ENCODE results near the gene FOXA3.

The FOXA3 gene

DNA sequence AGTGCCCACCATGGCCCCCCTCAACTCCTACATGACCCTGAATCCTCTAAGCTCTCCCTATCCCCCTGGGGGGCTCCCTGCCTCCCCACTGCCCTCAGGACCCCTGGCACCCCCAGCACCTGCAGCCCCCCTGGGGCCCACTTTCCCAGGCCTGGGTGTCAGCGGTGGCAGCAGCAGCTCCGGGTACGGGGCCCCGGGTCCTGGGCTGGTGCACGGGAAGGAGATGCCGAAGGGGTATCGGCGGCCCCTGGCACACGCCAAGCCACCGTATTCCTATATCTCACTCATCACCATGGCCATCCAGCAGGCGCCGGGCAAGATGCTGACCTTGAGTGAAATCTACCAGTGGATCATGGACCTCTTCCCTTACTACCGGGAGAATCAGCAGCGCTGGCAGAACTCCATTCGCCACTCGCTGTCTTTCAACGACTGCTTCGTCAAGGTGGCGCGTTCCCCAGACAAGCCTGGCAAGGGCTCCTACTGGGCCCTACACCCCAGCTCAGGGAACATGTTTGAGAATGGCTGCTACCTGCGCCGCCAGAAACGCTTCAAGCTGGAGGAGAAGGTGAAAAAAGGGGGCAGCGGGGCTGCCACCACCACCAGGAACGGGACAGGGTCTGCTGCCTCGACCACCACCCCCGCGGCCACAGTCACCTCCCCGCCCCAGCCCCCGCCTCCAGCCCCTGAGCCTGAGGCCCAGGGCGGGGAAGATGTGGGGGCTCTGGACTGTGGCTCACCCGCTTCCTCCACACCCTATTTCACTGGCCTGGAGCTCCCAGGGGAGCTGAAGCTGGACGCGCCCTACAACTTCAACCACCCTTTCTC is 8.2 kb downstream of the FOXA3 start:
- DNase-seq (ENCODE audit: insufficient read length, low spot score): no peak
- FAIRE-seq: no peak

GRCh38 chr19:45873219-45873772 is 9.2 kb downstream of the FOXA3 start:
- FAIRE-seq: peak; percentile 49
- DNase-seq (ENCODE audit: insufficient read length, low spot score): no peak

DNA sequence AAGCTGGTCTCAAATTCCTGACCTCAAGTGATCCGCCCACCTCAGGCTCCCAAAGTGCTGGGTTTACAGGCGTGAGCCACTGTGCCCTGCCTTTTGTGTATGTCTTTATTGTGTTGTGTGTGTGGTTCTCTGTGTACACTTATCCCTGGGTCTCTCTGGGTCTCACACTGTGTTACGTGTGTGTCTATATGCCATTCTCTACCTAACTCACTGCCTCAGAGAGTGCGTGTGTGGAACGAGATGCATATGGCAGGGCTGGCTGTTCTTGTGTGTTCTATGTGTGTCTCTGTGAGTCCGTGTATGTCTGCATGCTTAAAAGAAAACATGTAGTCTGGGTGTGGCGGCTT is 10.5 kb downstream of the FOXA3 start:
- FAIRE-seq: no peak
- DNase-seq (ENCODE audit: insufficient read length, low spot score): no peak

DNA sequence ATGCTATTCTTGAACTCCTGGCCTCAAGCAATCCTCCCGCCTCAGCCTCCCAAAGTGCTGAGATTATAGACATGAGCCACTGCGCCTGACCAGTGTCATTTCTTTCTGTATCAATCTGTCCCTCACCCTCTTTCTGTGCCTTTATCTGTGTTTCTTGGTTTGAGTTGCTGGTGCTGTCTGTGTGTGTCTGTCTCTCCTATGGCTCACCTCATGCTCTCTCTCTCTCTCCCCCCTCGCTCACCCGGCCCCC is 12.0 kb downstream of the FOXA3 start:
- FAIRE-seq (no peak), DNase-seq (ENCODE audit: insufficient read length, low spot score) (no peak)

GRCh38 chr19:45876411-45877197 is 12.5 kb downstream of the FOXA3 start:
- FAIRE-seq (no peak), DNase-seq (ENCODE audit: insufficient read length, low spot score) (no peak)

- FAIRE-seq (peak; percentile 77), DNase-seq (ENCODE audit: insufficient read length, low spot score) (no peak)
Observed at GRCh38 chr19:45878043-45878794, 14.1 kb downstream of the FOXA3 start.

GRCh38 chr19:45879055-45879454 is 14.9 kb downstream of the FOXA3 start:
- no peak for FAIRE-seq
- DNase-seq (ENCODE audit: insufficient read length, low spot score): no peak

- DNase-seq (ENCODE audit: insufficient read length, low spot score): no peak
- no peak for FAIRE-seq
Observed at GRCh38 chr19:45879971-45880370, 15.8 kb downstream of the FOXA3 start.

- FAIRE-seq (no peak), DNase-seq (ENCODE audit: insufficient read length, low spot score) (no peak)
Observed at GRCh38 chr19:45881082-45881908, 17.2 kb downstream of the FOXA3 start.

DNA sequence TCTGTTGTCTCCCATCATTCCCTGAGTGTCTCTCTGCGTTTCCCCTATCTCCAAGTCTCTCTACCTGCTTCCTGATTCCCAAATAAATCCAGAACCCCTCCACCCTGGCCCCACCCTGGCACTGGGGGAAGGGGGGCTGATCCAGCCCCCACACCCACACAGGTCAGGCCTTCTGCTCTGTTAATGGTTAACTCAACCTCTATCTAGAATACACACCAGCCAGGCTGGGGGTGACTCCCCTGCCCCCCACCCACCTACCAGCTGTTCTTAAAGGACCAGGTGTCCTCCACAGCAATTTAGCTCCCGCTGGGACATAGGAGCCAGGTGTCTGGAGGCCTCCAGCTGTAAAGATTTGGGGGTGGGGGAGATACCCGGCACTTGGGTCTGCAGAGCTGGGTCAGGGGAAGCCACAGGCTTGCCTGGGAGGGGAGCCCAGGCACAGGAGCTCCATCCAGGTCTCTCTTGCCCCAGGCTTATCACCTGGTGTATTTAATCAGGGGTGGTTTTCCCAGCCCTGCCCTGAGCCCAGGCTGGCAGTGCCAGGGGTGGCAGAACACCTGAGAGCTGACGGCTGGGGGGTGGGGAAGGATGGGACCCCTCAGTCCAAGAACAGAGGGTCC is 17.9 kb downstream of the FOXA3 start:
- DNase-seq (ENCODE audit: insufficient read length, low spot score): no peak
- no peak for FAIRE-seq

DNA sequence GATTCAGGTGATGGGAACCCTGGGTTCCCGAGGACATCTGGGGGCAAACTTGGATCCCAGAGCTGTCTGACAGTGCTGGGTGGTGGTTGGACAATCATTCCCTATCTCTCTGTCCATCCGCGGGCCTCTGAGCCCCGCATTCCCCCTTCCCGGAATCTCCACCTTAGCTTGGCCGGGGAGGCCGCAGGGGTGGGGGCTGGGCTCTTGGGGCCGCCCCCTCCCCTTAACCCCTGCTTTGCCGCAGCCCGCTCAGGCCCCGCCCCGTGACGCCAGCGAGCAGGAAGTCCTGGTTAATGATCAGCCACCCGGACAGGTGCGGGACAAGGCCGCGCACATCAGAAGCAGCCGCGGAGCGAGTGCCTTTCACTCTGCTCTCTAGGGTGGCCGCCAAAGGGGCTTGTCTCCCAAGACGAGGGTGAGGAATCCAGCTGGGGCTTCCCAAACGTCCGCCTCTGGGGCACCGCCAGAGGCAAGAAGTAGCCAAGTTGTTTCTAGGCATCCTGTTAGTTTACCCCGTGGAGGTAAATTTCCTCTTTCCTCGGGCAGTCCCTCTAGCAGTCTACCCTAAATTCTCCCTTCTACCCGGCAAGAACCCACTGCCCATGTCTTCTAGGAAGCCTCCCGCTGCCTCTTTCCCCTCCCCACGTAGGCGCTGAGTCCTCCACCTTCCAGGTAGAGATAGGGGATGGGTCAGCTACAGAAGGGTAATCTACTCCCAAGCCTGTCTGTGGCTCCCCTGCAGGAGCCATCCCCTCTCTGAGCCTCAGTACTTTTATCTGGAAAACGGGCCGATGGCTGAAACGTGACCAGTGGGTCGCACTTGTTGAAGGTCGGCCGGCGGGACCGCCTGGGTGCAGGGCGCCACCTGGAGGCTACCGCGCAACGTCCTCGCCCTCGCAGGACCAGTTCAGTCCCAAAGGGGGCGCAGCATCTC is 18.8 kb downstream of the FOXA3 start:
- FAIRE-seq (peak; percentile 86), DNase-seq (ENCODE audit: insufficient read length, low spot score) (peak; percentile 81)

GRCh38 chr19:45883586-45883880 is 19.4 kb downstream of the FOXA3 start:
- FAIRE-seq: no peak
- DNase-seq (ENCODE audit: insufficient read length, low spot score): no peak

- FAIRE-seq: no peak
- no peak for DNase-seq (ENCODE audit: insufficient read length, low spot score)
Observed at GRCh38 chr19:45883881-45884681, 20.0 kb downstream of the FOXA3 start.

DNA sequence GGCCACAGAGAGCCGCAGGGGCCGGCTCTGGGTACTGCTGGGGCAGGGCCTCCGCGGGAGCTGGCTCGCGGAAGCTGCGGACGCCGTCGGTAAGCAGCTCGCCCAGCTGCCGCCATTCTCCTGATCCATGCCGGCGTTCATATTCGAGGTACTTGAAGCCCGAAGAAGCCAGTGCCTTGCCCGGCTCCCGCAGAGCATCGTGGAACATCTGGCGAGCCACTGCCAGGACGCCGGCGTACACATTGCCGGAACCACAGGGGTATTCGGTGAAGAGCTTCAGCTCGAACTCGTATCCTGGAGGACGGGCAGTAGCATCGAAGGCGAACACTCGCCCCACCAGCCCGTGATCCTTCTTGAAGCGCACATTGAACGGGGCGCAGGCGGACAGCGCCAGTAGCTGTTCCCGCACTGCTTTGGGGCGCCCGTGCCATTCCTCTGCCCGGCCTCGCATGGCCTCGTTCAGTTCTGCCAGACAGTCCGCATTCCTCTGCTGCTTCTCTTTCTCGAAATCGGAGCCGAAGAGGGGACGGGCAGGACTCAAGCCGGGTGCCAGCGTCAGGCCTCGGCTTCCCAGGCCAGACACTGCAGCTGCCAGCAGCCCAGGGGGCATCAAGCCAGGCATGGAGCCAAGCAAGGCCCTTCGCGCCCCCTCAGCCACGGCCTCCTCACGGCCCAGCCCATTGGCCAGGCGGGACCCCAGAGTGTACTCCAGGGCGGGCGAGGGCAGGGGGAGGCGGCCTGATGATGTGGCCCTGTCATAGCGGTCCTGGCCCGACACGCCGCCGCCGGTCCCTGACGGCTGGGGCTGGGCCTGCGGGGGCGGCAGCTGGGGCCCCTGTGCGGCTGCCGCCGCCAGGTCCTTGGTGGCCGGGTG is 20.8 kb downstream of the FOXA3 start:
- FAIRE-seq (peak; percentile 42), DNase-seq (ENCODE audit: insufficient read length, low spot score) (no peak)

GRCh38 chr19:45885556-45886426 is 21.7 kb downstream of the FOXA3 start, which contains the start of gene IRF2BP1:
IRF2BP1 (minus strand) TSS chr19:45886141; CDS start chr19:45885774, 367 bp downstream.
- DNase-seq (ENCODE audit: insufficient read length, low spot score): peak; percentile 94
- FAIRE-seq: peak; percentile 95

Measured in HTR-8/SVneo (cell line).